NCI-H524 (cell line): ENCODE results near the gene DMAC2L.
A peak's percentile ranks its signal among the peaks of the same experiment; 100 is the strongest.

ENCODE experiments used
- DNase-seq, 2 experiments: peaks; one replicate each; lab custom pipeline; 2025; lab: John Stamatoyannopoulos, UW

DMAC2L gene

DNA sequence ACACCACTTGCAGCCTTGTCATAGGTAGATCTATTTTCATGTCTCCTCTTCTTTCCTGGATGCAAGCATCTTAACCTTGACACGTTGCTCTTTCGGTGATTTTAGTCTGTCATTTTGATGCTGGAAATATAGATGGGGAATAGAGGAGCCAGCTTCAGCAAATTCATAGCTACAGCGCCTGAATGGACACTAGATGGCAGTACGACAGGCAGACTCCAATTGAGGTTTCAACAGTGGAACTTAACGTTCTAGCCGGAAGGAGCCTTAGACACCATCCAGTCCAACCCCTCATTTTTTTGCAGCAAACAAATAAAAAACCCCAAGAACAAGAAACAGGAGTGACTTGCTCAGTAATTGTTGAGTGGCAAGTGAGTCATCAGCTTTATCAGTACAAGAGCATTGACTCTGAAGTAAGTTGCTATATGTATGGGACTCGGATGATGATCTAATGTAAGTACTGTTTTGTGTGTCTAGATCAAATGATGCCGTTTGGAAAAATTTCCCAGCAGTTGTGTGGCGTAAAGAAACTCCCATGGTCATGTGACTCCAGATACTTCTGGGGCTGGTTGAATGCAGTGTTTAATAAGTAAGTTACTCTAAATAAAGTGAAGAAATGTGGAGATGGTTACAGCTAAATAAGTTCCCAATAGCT, 9.0 kb downstream of the DMAC2L start:
- peak; percentile 72 to 86 for DNase-seq

DNA sequence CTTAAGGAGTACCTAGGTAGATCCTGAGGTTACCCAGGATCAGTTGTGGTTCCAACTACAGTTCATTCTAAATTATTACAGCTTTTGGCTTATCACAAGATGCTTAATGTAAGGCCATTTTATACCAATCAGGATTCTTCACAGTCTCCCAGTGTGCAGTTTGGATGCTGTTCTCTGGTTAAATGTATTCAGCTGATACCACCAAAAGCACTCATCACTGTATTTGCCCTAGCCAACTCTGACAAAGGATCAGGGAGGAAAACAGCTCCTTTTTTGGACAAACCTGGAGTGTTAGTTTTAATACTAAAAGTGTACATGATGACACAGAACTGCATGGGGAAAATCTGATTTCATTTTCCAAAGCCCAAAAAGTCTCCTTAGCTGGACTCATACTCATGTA, 19.5 kb downstream of the DMAC2L start:
- DNase-seq: no peak

DNA sequence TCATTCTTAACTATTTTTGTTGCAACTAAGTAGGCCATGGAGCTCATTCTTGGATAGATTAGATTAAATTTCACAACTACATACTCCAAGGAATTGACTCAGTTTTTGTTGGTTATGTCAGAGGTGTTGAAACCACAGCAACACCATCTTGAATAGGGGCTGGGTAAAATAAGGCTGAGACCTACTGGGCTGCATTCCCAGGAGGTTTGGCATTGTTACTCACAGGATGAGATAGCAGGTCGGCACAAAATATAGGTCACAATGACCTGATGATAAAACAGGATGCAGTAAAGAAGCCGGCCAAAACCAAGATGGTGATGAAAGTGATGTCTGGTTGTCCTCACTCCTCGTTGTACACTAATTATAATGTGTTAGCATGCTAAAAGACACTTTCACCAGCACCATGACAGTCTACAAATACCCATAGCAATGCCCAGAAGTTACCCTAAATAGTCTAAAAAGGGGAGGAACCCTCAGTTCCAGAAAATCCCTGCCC, 20.9 kb downstream of the DMAC2L start:
- no peak for DNase-seq

DNA sequence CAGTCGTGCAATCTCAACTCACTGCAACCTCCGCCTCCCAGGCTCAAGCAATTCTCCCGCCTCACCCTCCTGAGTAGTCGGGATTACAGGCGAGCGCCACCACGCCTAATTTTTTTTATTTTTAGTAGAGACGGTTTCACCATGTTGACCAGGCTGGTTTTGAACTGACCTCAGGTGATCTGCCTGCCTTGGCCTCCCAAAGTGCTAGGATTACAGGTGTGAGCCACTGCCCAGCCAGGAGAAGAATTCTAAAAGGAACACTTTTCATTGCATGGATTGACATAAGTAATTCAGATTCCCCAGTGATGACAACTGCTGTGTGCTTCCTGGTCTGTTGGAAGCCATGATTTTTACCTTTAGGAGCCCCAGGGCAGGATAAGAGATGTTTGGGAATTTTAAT, 22.1 kb downstream of the DMAC2L start:
- no peak for DNase-seq

DNA sequence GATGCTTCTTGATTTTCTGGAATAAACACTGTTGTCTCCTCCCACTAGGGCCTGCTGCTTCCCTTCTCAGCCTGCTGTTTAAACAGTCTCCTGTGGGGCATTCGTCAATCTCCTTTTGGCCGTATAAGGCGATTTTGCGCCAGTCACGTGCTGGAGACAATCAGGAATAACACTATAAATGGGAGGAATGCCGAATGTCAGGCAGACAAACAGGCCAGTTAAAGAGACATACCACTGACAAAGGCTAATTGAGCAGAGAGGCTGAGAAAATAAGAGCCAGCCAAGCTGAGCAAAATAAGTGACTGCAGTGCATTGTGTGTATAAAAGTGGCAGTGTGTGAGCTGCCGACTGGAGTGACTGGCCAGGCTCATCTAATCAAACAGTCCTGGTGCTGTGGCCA, 23.3 kb downstream of the DMAC2L start:
- DNase-seq: peak; percentile 86 to 95

DNA sequence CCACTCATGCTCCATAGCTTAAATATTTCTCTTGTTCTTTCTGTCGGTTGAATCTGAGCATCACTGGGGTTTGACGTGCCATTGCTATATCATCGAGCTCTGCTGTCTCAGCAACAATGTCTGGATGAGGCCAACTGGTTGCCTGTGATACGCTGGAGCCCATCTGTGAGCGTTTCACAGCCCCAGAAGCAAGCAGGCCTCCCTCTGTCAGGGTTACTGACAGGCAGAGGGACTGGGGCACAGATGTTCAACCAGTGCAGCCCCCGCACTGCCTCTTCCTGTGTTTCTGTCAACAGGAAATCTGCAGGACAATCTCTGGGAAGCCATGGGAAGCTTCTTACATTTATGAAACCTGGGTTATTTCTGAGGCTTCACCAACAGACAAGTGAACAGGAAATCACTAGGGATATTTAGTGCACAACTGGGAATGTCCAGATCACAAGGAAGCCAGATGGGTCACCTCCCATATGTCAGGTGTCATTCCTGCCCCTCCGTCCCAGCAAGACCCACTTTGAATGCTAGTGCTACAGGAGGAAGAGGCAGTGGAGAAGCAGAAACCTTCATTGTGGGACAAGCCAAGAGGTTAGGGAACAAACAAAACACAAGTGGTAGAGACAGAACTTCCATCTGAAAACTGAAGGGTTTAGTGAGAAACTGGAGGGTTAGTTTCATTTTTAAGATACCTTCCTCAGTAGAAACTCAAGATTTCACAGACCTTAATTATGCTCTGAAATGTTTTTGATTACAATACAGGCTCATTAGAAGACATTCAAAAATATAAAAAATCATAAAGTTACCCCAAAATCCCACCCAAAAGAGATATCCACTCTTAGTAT, 24.1 kb downstream of the DMAC2L start:
- DNase-seq: peak; percentile 85 to 98

DNA sequence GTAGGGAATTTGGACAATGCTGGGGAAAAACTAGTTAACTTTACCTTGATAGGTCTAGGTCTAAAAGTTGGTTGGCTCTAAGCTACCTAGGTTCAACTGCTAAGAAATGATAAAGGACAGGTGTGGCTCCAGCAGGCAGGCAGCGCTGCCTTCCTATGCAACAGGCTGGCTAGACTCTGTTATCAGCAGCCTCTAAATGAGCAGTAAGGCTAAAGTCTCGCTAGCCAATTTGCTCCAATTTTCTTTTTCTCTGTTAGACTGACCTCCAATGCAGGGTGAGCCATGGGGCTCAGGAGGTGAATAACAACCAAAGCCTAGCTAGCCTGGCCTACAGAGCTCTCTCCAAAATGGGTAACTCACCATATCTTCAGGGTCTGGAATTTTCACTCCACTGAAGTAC, 26.5 kb downstream of the DMAC2L start:
- DNase-seq: no peak

DNA sequence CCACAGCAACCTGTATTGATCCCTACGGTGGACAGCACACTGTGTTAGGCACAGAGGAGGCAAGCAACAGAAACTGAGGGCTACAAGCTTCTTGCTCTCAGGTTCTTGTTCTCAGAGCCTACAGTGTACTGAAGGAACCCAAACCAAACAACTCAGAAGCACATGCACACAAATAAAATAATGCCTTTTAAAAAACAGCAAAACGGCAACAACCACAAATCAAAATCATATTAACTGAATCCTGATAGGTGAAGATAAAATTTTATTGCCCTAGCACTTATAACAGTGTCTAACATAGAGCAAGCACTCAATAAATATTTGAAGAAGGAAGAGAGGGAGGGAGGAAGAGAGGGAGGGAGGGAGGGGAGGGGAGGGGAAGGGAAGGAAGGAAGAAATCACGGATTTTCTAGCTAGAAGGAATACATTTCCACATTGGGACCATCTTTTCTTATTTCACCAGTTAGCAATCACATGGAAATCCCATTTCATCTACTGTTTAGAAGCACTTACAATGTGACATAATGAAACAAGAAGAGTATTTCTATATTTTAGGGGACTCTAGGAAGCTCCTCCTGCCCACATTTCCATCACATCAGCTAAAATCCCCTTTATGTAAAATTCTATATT, 27.2 kb downstream of the DMAC2L start:
- DNase-seq: no peak

DNA sequence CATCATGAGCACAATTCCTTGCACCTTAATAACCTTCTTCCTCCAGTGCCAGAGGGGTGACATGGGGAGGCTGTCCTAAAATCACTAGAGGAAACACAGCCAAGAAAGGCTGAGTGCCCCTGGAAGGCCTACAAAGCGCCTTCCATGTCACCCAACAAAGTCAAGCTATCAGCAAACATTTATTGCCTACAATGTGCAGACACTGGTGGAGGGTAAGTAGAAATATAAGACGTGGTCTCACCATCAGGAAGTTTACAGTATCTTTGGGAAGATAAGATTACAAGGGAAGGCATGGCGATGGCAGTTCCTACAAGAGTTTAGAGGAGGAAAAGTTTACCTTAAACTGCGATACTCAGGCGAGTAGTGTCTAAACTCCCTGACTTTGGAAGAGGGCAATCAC, 27.9 kb downstream of the DMAC2L start:
- no peak for DNase-seq

DNA sequence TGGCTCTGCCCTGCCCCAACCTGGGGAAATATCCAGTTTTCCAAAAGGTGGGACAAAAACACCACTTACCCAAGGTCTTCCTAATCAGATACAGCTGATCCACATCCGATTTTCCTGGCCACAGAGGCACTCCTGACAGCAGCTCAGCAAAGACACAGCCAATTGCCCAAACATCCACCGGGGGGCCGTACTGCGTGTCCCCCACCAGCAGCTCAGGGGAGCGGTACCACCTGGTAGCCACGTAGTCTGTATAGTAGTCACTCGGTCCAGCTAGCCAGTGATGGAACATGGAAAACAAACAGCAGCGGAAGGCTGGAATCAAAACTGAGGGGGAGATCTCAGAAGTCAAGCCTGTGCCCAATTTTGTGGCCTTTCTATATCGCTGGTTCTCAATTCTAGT, 28.8 kb downstream of the DMAC2L start:
- DNase-seq: peak in 1 of 2 experiments; percentile 55

DNA sequence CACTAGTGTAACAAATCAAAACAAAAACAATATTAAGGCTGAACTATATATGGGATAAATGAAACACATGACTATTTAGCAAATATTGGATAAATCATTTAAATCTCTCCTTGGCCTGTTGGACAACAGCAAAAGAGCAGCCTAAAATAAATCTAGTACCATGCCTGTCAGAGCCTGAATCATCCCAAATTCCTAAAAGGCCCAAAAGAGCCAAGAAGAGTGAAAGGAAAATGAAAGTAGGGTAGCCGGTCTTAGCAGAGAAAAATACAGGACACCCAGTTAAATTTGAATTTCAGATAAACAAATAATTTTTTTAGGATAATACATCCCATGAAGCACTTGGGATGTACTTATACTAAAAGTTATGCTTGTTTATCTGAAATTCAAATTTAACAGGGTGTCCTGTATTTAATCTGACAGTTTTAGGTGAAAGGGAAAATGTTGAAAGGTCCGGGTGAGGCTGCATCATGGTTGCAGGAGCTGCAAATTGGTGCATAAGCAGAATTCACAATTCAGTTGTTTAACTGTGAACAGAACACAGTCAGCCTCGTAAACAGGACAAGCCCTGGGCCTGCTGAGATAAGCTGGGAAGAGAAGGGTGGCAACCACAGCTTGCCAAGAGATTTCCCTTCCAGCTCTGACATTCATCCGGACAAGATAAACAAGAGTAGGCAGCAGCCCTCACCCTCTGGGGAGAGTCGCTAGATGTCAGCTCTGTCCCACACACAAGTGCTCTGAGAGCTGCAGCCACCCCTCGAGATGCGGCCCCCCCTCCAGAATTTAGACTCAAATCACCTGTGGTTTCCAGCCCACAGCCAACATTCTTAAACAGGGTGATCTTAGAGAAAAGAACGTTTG, 30.3 kb downstream of the DMAC2L start:
- peak; percentile 91 to 98 for DNase-seq

DNA sequence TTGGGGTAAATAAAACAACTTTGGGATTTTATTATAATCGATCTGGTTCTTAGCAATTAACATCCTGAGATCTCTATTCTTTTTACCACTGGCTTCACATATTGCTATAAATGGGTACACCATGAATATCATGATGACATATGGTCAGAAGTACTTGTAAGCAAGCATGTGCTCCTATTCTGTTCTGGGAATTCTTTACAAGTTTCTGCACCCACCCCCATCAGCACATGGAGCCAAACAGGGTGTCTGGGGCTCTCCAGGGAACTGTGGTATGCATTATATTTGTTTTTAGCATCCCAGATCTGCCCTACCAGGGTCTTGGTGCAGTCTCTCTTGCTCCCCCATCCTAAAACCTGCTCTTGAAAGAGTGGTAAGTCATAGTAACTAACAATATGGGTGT, 31.3 kb downstream of the DMAC2L start:
- peak; percentile 79 to 86 for DNase-seq

DNA sequence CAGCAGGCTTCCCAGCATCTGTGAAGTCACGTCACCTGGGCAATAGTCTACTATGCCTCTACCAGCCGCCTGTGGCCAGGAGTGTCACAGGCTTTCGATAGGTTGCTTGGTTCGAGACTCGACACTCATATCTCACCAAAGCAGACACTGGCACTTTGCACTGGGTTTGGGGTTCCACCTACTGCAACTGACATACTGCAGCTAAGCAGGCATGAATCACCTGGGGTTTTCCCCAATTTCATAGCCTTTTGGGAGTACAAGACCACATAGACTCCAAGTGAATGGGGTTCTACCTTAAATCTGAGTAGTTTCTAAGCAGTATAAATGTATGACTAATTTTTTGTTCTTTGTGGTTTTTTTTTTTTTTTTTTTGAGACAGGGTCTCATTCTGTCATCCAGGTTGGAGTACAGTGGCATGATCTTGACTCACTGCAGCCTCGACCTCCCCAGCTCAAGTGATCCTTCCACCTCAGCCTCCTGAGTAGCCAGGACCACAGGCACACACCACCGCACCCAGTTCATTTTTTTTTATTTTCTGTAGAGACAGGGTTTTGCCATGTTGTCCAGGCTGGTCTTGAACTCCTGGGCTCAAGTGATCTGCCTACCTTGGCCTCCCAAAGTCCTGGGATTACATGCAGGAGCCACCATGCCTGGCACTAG, 32.1 kb downstream of the DMAC2L start:
- DNase-seq: peak in 1 of 2 experiments; percentile 54

DNA sequence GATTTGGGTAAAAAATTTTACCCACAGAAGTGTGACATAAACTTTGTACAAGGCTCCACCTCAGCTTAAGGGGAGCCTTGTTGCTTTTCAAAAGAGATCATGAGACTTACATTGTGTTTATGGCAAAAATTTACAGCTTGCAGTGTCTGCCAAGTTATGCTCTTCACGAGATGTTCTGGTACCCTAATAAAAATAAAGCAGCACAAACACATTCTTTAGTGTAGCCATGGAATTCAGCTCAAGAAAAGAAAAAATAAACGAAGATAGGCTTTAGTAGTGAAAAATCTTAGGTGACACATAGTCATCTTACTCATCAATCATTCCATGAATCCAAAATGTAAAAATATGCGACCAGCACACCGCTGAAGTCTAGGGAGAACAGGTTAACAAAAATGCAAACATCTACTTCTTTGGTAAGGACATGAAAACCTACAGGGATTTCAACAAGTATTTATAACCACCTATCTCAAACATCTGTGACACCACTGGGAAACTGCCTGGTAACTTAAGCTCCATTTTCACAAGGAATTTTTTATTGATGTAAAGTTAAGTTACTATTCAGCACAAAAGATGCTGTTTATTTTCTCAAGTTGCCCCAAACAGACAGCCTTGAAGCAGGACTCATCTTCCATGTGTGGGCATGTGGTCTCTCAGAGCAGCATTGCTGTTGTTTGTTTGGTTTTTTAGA, 32.9 kb downstream of the DMAC2L start:
- no peak for DNase-seq

DNA sequence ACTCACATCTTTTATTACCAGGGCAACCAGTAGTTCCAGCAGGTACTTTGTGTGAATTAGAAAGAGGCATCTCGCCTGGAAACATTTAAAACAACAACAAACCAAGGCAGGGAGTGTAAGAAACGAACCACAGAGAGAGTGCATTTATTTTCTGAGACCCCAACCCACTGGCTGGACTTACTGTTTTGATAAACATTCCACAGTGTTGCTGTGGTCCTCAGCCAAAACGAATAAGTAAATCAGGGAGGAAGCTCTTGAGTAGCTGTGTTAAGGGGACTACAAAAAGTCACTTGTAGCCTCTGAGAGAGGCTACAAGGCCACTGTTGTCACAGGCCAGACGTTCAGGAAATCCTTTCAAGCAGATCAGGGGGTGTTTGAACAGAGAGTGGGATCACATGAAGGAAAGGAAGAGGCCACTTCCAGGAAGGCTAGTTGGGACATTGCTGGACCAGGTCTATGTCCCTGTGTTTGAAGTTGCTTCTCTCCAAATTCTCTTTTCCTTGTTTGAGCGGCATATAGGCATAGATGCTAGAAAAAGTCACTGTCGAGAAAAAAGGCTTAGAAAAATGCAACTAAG, 33.8 kb downstream of the DMAC2L start:
- DNase-seq: no peak

DNA sequence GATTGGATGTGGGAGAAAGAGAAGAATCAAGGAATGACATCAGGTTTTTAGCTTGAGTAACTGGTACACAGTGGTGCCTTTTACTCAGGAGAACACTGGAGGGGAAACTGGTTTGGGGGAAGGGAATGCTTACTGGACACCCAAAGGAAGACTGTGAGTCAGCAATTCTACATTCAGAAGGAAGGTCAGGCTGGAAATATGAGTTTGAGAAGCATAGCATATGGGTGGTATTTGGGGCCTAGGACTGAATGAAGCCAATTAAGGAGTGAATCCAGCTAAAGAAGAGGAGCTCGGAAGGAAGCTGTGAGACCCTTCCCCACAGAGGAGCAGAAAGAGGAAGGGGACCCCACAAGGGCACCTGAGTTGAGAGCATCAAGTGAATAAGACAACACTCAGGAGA, 35.4 kb downstream of the DMAC2L start:
- no peak for DNase-seq

DNA sequence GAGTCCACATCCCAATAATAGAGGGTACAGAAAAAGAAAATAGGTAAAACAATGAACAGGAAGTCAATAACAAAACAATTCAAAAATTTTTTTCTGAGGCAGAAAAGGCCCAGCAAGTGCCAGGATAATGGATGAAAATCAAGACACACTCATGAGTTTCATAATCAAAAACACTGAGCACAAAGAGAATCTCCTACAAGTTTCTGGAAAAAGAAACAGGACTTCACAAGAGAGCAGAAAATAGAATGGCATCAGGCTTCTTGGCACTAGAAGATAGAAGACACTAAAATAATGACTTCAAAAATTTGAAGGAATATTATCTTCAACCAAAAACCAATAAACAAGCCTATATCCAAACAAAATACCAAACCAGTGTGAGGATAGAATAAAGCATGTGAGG, 36.8 kb downstream of the DMAC2L start:
- DNase-seq: no peak

DNA sequence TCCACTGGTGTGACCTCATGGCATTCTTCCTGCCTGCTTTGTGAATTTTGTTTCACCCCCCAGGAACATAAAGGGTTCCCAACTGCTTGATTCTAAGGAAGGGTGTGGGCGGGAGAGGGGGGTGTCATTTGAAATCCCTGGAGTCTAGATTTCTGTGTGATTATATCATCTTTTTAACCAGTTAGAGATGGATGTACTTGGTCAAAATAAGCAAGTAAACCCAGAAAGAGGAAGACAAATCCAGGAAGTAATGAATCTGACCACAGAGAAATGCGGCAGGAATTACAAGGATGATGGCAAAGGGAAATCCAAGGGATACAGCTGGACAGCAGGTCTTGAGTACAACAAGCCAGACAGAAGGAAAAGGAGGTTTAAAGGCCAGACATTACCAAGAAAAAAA, 38.9 kb downstream of the DMAC2L start:
- no peak for DNase-seq

DNA sequence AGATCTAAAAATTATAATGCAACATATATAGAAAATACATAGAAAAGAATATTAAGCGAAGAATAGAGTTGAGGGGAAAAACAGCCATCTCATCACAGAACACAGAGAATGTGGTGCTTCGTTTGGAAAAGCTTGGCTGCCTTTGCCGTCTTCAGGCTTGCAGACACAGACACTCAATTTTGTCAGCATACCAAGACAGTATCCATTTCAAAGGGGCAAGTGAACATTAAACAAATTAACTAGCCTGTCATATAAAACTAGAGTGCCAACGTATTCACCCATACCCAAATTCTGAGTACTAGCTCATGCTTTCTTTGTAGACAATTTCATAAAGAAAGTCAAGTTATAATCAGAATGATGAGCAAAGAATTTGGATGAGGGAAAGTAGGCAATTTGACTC, 40.5 kb downstream of the DMAC2L start:
- DNase-seq: no peak

DNA sequence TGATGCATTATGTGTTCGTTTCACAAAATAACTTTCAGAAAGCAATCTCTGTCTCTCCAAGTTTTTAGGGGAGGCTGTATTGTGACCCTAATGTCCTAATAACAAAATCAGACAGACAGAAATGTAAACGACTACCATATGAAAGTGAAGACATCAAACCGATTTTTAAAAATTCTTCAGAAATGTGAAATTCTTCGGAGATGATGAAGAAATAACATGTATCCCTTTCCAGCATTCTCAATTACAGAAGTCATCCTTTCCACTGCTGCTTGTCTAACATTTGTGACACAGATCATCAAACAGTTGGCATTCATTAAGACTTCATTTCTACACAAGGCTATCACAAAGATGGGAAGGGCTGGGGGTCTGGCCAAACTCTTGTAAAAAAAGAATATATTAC, 41.0 kb downstream of the DMAC2L start:
- no peak for DNase-seq

DNA sequence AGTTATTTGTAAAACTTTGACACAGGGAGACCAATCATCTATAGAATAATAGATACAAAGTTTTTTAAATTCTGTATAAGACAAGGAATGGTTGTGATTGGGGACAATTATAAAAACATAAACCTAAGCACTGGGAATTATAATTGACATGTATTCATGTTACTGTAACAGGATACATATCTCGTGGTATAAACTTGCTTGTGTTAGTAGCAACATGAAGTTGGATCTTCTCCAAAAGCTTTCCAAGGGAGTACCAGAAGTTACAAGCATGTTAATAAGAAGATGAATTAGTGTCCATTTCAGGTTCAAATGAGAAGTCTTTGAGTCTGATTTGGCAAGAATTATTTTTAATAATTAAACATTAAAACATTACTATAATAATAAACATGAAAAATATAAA, 42.4 kb downstream of the DMAC2L start:
- peak in 1 of 2 experiments; percentile 34 for DNase-seq
